NOMO-1 (cell line): ENCODE results near the gene TSFM.

Experiments used
- DNase-seq, 2 experiments: peaks; one replicate each; lab custom pipeline; 2025; ENCODE audit not compliant: unreplicated experiment in 2 of 2; lab: John Stamatoyannopoulos, UW

The TSFM gene

GRCh38 chr12:57832966-57833365 lies 50.4 kb downstream of the TSFM start:
- no peak for DNase-seq

GRCh38 chr12:57833672-57834071 lies 51.1 kb downstream of the TSFM start:
- DNase-seq: no peak

GRCh38 chr12:57834086-57834876 lies 51.7 kb downstream of the TSFM start:
- DNase-seq: no peak

GRCh38 chr12:57835366-57836288 lies 53.0 kb downstream of the TSFM start:
- DNase-seq: peak; percentile 29

- DNase-seq: peak; percentile 78 to 97
Measured at GRCh38 chr12:57836442-57837375, 54.1 kb downstream of the TSFM start.

- DNase-seq: peak; percentile 34 to 58
Measured at GRCh38 chr12:57837864-57838562, 55.4 kb downstream of the TSFM start.

GRCh38 chr12:57838594-57839302 lies 56.2 kb downstream of the TSFM start:
- DNase-seq: peak; percentile 10 to 34

GRCh38 chr12:57839996-57840395 lies 57.4 kb downstream of the TSFM start:
- DNase-seq: no peak

GRCh38 chr12:57840726-57841125 lies 58.1 kb downstream of the TSFM start:
- no peak for DNase-seq

GRCh38 chr12:57841445-57841844 lies 58.9 kb downstream of the TSFM start:
- DNase-seq: no peak

- peak in 1 of 2 experiments; percentile 7 for DNase-seq
Measured at GRCh38 chr12:57842342-57843294, 60.0 kb downstream of the TSFM start.

- DNase-seq: peak; percentile 30 to 38
Measured at GRCh38 chr12:57844709-57845477, 62.3 kb downstream of the TSFM start.

- peak; percentile 7 to 36 for DNase-seq
Measured at GRCh38 chr12:57845478-57846284, 63.1 kb downstream of the TSFM start.

GRCh38 chr12:57846285-57846576 lies 63.6 kb downstream of the TSFM start:
- peak in 1 of 2 experiments; percentile 9 for DNase-seq

- peak; percentile 90 to 94 for DNase-seq
Measured at GRCh38 chr12:57846577-57847319, 64.2 kb downstream of the TSFM start, which contains the start of gene CTDSP2. Gene CTDSP2, minus strand, starts transcription at chr12:57846729. Its CDS starts 294 bp downstream, at chr12:57846435.
